ENCODE measurements around the gene TOX2.

Gene TOX2

GRCh38 chr20:44031781-44032582 lies 117.3 kb downstream of the TOX2 start:
- CTCF ChIA-PET, result no interaction called here

GRCh38 chr20:44032583-44033331 lies 118.1 kb downstream of the TOX2 start:
- DNase-seq (ENCODE audit: extremely low spot score), result no peak
- ChIA-PET POLR2A (no interaction called here), CTCF (no interaction called here)
- TF ChIP-seq BHLHE40 (IDR thresholded peaks at IDR 0.05; ENCODE audit: borderline replicate concordance) (no peak), ARNT (IDR thresholded peaks at IDR 0.05) (no peak), SUZ12 (IDR thresholded peaks at IDR 0.05) (no peak), FOXK2 (IDR thresholded peaks at IDR 0.05) (no peak), FOXM1 (IDR thresholded peaks at IDR 0.05; ENCODE audit: borderline replicate concordance) (no peak), L3MBTL2 (conservative IDR thresholded peaks at IDR 0.05) (no peak), ELF4 (IDR thresholded peaks at IDR 0.05) (no peak), ZNF384 (IDR thresholded peaks at IDR 0.05) (no peak), FOXA1 (IDR thresholded peaks at IDR 0.05) (no peak), PKNOX1 (IDR thresholded peaks at IDR 0.05) (no peak), LEF1 (IDR thresholded peaks at IDR 0.05; ENCODE audit: borderline replicate concordance) (no peak), TARDBP (IDR thresholded peaks at IDR 0.05) (no peak), NFRKB (IDR thresholded peaks at IDR 0.05) (no peak), HDGF (IDR thresholded peaks at IDR 0.05; ENCODE audit: borderline replicate concordance) (no peak), SP1 (IDR thresholded peaks at IDR 0.05) (no peak), CTBP1 (IDR thresholded peaks at IDR 0.05; ENCODE audit: borderline replicate concordance) (no peak)

More at GRCh38 chr20:44031781-44032582, 117.3 kb downstream of the TOX2 start:
- POLR2A ChIA-PET, result no interaction called here
- DNase-seq (ENCODE audit: extremely low spot score), result no peak
- TF ChIP-seq FOXK2 (IDR thresholded peaks at IDR 0.05), result no peak
- no peak for TF ChIP-seq ZNF384 (IDR thresholded peaks at IDR 0.05)
- no peak for TF ChIP-seq SP1 (IDR thresholded peaks at IDR 0.05)
- no peak for TF ChIP-seq ELF4 (IDR thresholded peaks at IDR 0.05)
- TF ChIP-seq LEF1 (IDR thresholded peaks at IDR 0.05; ENCODE audit: borderline replicate concordance), result no peak
- TF ChIP-seq PKNOX1 (IDR thresholded peaks at IDR 0.05), result no peak
- no peak for TF ChIP-seq FOXM1 (IDR thresholded peaks at IDR 0.05; ENCODE audit: borderline replicate concordance)
- no peak for TF ChIP-seq NFRKB (IDR thresholded peaks at IDR 0.05)
- TF ChIP-seq ARNT (IDR thresholded peaks at IDR 0.05), result no peak

GRCh38 chr20:44033344-44033743 lies 118.7 kb downstream of the TOX2 start:
- no peak for DNase-seq (ENCODE audit: extremely low spot score)
- POLR2A ChIA-PET, result no interaction called here

GRCh38 chr20:44033873-44034272 lies 119.2 kb downstream of the TOX2 start:
- POLR2A ChIA-PET, result no interaction called here
- no peak for DNase-seq (ENCODE audit: extremely low spot score)
- TF ChIP-seq LEF1 (IDR thresholded peaks at IDR 0.05; ENCODE audit: borderline replicate concordance), result no peak
- TF ChIP-seq FOXK2 (IDR thresholded peaks at IDR 0.05), result no peak
- TF ChIP-seq HDGF (IDR thresholded peaks at IDR 0.05; ENCODE audit: borderline replicate concordance), result no peak
- no peak for TF ChIP-seq SP1 (IDR thresholded peaks at IDR 0.05)
- no peak for TF ChIP-seq FOXM1 (IDR thresholded peaks at IDR 0.05; ENCODE audit: borderline replicate concordance)
- TF ChIP-seq L3MBTL2 (conservative IDR thresholded peaks at IDR 0.05), result no peak
- no peak for TF ChIP-seq FOXA1 (IDR thresholded peaks at IDR 0.05)
- no peak for TF ChIP-seq ARNT (IDR thresholded peaks at IDR 0.05)
- CTCF ChIA-PET, result no interaction called here

More at GRCh38 chr20:44033344-44033743, 118.7 kb downstream of the TOX2 start:
- TF ChIP-seq ELF4 (IDR thresholded peaks at IDR 0.05) (no peak), HDGF (IDR thresholded peaks at IDR 0.05; ENCODE audit: borderline replicate concordance) (no peak), FOXM1 (IDR thresholded peaks at IDR 0.05; ENCODE audit: borderline replicate concordance) (no peak), SUZ12 (IDR thresholded peaks at IDR 0.05) (no peak), LEF1 (IDR thresholded peaks at IDR 0.05; ENCODE audit: borderline replicate concordance) (no peak), NFRKB (IDR thresholded peaks at IDR 0.05) (no peak), L3MBTL2 (conservative IDR thresholded peaks at IDR 0.05) (no peak), SP1 (IDR thresholded peaks at IDR 0.05) (no peak), BHLHE40 (IDR thresholded peaks at IDR 0.05; ENCODE audit: borderline replicate concordance) (no peak), FOXA1 (IDR thresholded peaks at IDR 0.05) (no peak), ZNF384 (IDR thresholded peaks at IDR 0.05) (no peak)
- CTCF ChIA-PET, result no interaction called here

GRCh38 chr20:44034451-44034850 lies 119.8 kb downstream of the TOX2 start:
- POLR2A ChIA-PET, result no interaction called here
- CTCF ChIA-PET, result no interaction called here
- DNase-seq (ENCODE audit: extremely low spot score), result no peak

More at GRCh38 chr20:44034451-44034850, 119.8 kb downstream of the TOX2 start:
- TF ChIP-seq CTBP1 (IDR thresholded peaks at IDR 0.05; ENCODE audit: borderline replicate concordance), result no peak
- TF ChIP-seq FOXA1 (IDR thresholded peaks at IDR 0.05), result no peak
- no peak for TF ChIP-seq HDGF (IDR thresholded peaks at IDR 0.05; ENCODE audit: borderline replicate concordance)
- no peak for TF ChIP-seq ZNF384 (IDR thresholded peaks at IDR 0.05)
- TF ChIP-seq TARDBP (IDR thresholded peaks at IDR 0.05), result no peak
- no peak for TF ChIP-seq FOXK2 (IDR thresholded peaks at IDR 0.05)
- TF ChIP-seq ARNT (IDR thresholded peaks at IDR 0.05), result no peak
- no peak for TF ChIP-seq ELF4 (IDR thresholded peaks at IDR 0.05)
- TF ChIP-seq FOXM1 (IDR thresholded peaks at IDR 0.05; ENCODE audit: borderline replicate concordance), result no peak
- TF ChIP-seq SP1 (IDR thresholded peaks at IDR 0.05), result no peak
- TF ChIP-seq PKNOX1 (IDR thresholded peaks at IDR 0.05), result no peak
- TF ChIP-seq L3MBTL2 (conservative IDR thresholded peaks at IDR 0.05), result no peak
- TF ChIP-seq BHLHE40 (IDR thresholded peaks at IDR 0.05; ENCODE audit: borderline replicate concordance), result no peak
- no peak for TF ChIP-seq LEF1 (IDR thresholded peaks at IDR 0.05; ENCODE audit: borderline replicate concordance)
- no peak for TF ChIP-seq SUZ12 (IDR thresholded peaks at IDR 0.05)
- no peak for TF ChIP-seq NFRKB (IDR thresholded peaks at IDR 0.05)
